HepG2 (cell line): ENCODE data around the gene CYB5R3. TPM values are rescaled to one million over a fixed set of nuclear protein-coding genes. Genes with fewer than 3 reads are reported as not detected.

Source experiments
- CBFB ChIP-seq: sonication (generic); formaldehyde crosslinking; IDR thresholded peaks from 2 replicates; pipeline ENCODE4 v1.4.0; 2020; ENCODE audit warnings: missing genetic modification reagents
- CREB1 ChIP-seq, 2 experiments: fragments of 450-650 bp in 1 of 2; IDR thresholded peaks; 2 replicates each; pipeline ENCODE4 v1.6.1; 2016 to 2017; ENCODE audit warnings: control low read depth in 1 of 2, mild to moderate bottlenecking in 1 of 2, missing compliant biosample characterization in 1 of 2, missing genetic modification characterization in 1 of 2
- ETV5 ChIP-seq: IDR thresholded peaks from 2 replicates; pipeline ENCODE4 v1.6.1; 2018; ENCODE audit warnings: missing biosample characterization, missing genetic modification reagents, inconsistent platforms, borderline replicate concordance
- GATA4 ChIP-seq: sonication (generic); IDR thresholded peaks from 2 replicates; pipeline ENCODE4 v1.6.1; 2016; ENCODE audit warnings: antibody characterized with exemption, low read depth, borderline replicate concordance
- HMG20B ChIP-seq: conservative IDR thresholded peaks from 2 replicates; pipeline ENCODE4 v1.6.1; 2016; ENCODE audit warnings: missing genetic modification reagents, missing compliant biosample characterization
- HNF4A ChIP-seq: sonication (generic); formaldehyde crosslinking; IDR thresholded peaks from 2 replicates; pipeline ENCODE4 v1.4.0; 2020; ENCODE audit warnings: missing genetic modification reagents
- KDM3A ChIP-seq: IDR thresholded peaks from 2 replicates; pipeline ENCODE4 v1.6.1; 2018; ENCODE audit warnings: low read depth, missing compliant biosample characterization
- KDM5B ChIP-seq: sonication (generic); formaldehyde crosslinking; IDR thresholded peaks from 2 replicates; pipeline ENCODE4 v1.4.0; 2020; ENCODE audit warnings: missing genetic modification reagents, mild to moderate bottlenecking, borderline replicate concordance
- KLF6 ChIP-seq: IDR thresholded peaks from 2 replicates; pipeline ENCODE4 v1.8.0; 2016; ENCODE audit warnings: missing biosample characterization, missing genetic modification reagents
- NBN ChIP-seq: fragments of 450-650 bp; conservative IDR thresholded peaks from 2 replicates; pipeline ENCODE4 v1.6.1; 2017
- ONECUT2 ChIP-seq: sonication (generic); formaldehyde crosslinking; IDR thresholded peaks from 2 replicates; pipeline ENCODE4 v1.4.0; 2020; ENCODE audit warnings: missing genetic modification reagents
- RAD21 ChIP-seq: fragments of 450-650 bp; formaldehyde crosslinking; IDR thresholded peaks from 2 replicates; pipeline ENCODE4 v1.5.0; 2020; ENCODE audit warnings: mild to moderate bottlenecking
- SMARCE1 ChIP-seq: fragments of 450-650 bp; IDR thresholded peaks from 2 replicates; pipeline ENCODE4 v1.6.1; 2017; ENCODE audit warnings: borderline replicate concordance
- TBX3 ChIP-seq: fragments of 450-650 bp; IDR thresholded peaks from 2 replicates; pipeline ENCODE4 v1.6.1; 2017; ENCODE audit warnings: antibody characterized with exemption, mild to moderate bottlenecking, inconsistent platforms, borderline replicate concordance
- TOPORS ChIP-seq: sonication (generic); formaldehyde crosslinking; IDR thresholded peaks from 2 replicates; pipeline ENCODE4 v1.8.0; 2023; ENCODE audit warnings: mild to moderate bottlenecking, missing genetic modification reagents
- YEATS2 ChIP-seq: sonication (generic); formaldehyde crosslinking; IDR thresholded peaks from 2 replicates; pipeline ENCODE4 v1.4.0; 2020; ENCODE audit warnings: missing genetic modification reagents, borderline replicate concordance
- ZBTB20 ChIP-seq: sonication (generic); formaldehyde crosslinking; IDR thresholded peaks from 2 replicates; pipeline ENCODE4 v1.8.1; 2023; ENCODE audit warnings: missing genetic modification reagents, low read depth, mild to moderate bottlenecking, borderline replicate concordance
- ZBTB38 ChIP-seq: sonication (generic); formaldehyde crosslinking; IDR thresholded peaks from 2 replicates; pipeline ENCODE4 v1.5.1; 2020; ENCODE audit warnings: mild to moderate bottlenecking, missing genetic modification reagents
- ZC3H13 ChIP-seq: sonication (generic); formaldehyde crosslinking; IDR thresholded peaks from 2 replicates; pipeline ENCODE4 v1.8.1; 2023; ENCODE audit warnings: mild to moderate bottlenecking, missing genetic modification reagents, moderate library complexity
- ZNF143 ChIP-seq: sonication (generic); formaldehyde crosslinking; IDR thresholded peaks from 2 replicates; pipeline ENCODE4 v1.4.0; 2020; ENCODE audit warnings: missing genetic modification reagents
- ZNF282 ChIP-seq: fragments of 450-650 bp; IDR thresholded peaks from 2 replicates; pipeline ENCODE4 v1.6.1; 2018; ENCODE audit not compliant: partially characterized antibody
- ZNF350 ChIP-seq: sonication (generic); formaldehyde crosslinking; IDR thresholded peaks from 2 replicates; pipeline ENCODE4 v1.4.0; 2020; ENCODE audit warnings: mild to moderate bottlenecking, low read depth, missing genetic modification reagents, borderline replicate concordance
- ZNF569 ChIP-seq: sonication (generic); formaldehyde crosslinking; IDR thresholded peaks from 2 replicates; pipeline ENCODE4 v1.5.0; 2020; ENCODE audit warnings: mild to moderate bottlenecking, missing genetic modification reagents, moderate library complexity, borderline replicate concordance
- ZNF616 ChIP-seq: sonication (generic); formaldehyde crosslinking; IDR thresholded peaks from 2 replicates; pipeline ENCODE4 v1.5.0; 2020; ENCODE audit warnings: low read depth, mild to moderate bottlenecking, missing genetic modification reagents
- polyA plus RNA-seq, 8 experiments: library from polyadenylated mRNA; depleted of rRNA in 3 of 8; stranded (reverse) in 7 of 8; unstranded in 1 of 8; fragments of >200 nt; fragmentation: Illumina TruSeq in 4 of 8; extraction: Trizol in 4 of 8; gene quantifications; 2 replicates each; pipeline versions ENCODE4 v1.2.1 to v1.2.3, GENCODE V29; 2011 to 2016; ENCODE audit warnings: low read depth in 4 of 8, missing spikeins in 1 of 8, mixed read lengths in 1 of 8; ENCODE audit not compliant: insufficient read depth in 1 of 8
- total RNA-seq, 5 experiments: library from RNA; depleted of rRNA; stranded (reverse); fragments of >200 nt; fragmentation: Illumina TruSeq; extraction: Trizol; gene quantifications; 2 replicates each; pipeline ENCODE4 v1.2.3, GENCODE V29; 2016; ENCODE audit warnings: low read depth in 1 of 5
- TF ChIP-seq, protein P1 (sequence below): sonication (generic); formaldehyde crosslinking; IDR thresholded peaks from 2 replicates; pipeline ENCODE4 v1.4.0; 2020; ENCODE audit warnings: missing genetic modification reagents, borderline replicate concordance
- TF ChIP-seq, protein P2 (sequence below): sonication (generic); formaldehyde crosslinking; conservative IDR thresholded peaks from 2 replicates; pipeline ENCODE4 v1.5.0; 2020; ENCODE audit warnings: missing genetic modification reagents
- TF ChIP-seq, protein P3 (sequence below), 2 experiments: sonication (generic) in 1 of 2; formaldehyde crosslinking in 1 of 2; IDR thresholded peaks; 2 replicates each; pipeline versions ENCODE4 v1.5.1 to v1.6.1; 2011 to 2020; ENCODE audit warnings: borderline replicate concordance in 1 of 2, low read depth in 1 of 2, low read length in 1 of 2, mild to moderate bottlenecking in 1 of 2, missing genetic modification reagents in 1 of 2, moderate library complexity in 1 of 2

CYB5R3 gene
- total and polyA plus RNA-seq, 2 of the 13 experiments (the other 11 are each of a cell fraction or from before 2014, with no cell fraction given): 32.4 to 305 TPM

DNA sequence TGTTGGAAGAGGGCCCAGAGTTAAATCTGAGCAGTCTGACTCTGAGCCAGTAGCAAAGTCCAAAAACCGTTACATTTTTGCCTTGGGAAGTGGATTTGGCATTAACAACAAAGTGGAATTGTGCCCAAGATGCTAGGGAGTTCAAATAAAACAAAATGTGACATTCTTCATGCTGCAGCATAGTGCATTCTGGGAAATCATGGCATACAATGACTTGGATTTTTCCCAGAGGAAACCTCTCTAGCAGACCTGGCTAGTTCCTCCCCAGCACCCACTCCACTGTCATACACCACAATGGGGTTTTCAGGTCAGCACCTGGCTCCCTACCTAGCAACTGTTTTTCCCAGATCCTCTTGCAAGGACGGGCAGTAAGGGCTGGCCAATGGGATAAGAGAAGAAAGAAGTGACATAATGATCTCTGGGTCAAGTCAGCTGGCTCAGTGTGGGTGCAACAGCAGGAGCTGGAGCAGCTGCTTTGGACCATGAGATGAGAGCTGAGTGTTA lies 24.8 kb upstream of the CYB5R3 start (continued):
- peak; percentile 27; the same call in 1 of the 2 replicates for TF ChIP-seq HNF4A (CRISPR knock-in tag)
- no peak for TF ChIP-seq YEATS2 (CRISPR knock-in tag)
- TF ChIP-seq GATA4: no peak
- TF ChIP-seq RAD21: no peak
- TF ChIP-seq ZC3H13 (CRISPR knock-in tag): no peak
- TF ChIP-seq TBX3: no peak
- no peak for TF ChIP-seq CREB1 (IDR thresholded peaks at IDR 0.05)
- TF ChIP-seq CREB1 (CRISPR knock-in tag; IDR thresholded peaks at IDR 0.05): 0 out of 2 replicates have a peak, but pooled peaks have one; percentile 19
- 0 out of 2 replicates have a peak, but pooled peaks have one; percentile 44 for TF ChIP-seq HMG20B (CRISPR knock-in tag)
- TF ChIP-seq ZBTB38: no peak
- TF ChIP-seq ZNF282: no peak
- no peak for TF ChIP-seq KDM5B
- no peak for TF ChIP-seq ONECUT2 (CRISPR knock-in tag)
- no peak for TF ChIP-seq TOPORS
- TF ChIP-seq ZNF143 (CRISPR knock-in tag): peak; percentile 63
- TF ChIP-seq ZNF569 (CRISPR knock-in tag): no peak
- TF ChIP-seq ZBTB20 (CRISPR knock-in tag): no peak
- TF ChIP-seq CBFB: no peak
- TF ChIP-seq, protein P1, sequence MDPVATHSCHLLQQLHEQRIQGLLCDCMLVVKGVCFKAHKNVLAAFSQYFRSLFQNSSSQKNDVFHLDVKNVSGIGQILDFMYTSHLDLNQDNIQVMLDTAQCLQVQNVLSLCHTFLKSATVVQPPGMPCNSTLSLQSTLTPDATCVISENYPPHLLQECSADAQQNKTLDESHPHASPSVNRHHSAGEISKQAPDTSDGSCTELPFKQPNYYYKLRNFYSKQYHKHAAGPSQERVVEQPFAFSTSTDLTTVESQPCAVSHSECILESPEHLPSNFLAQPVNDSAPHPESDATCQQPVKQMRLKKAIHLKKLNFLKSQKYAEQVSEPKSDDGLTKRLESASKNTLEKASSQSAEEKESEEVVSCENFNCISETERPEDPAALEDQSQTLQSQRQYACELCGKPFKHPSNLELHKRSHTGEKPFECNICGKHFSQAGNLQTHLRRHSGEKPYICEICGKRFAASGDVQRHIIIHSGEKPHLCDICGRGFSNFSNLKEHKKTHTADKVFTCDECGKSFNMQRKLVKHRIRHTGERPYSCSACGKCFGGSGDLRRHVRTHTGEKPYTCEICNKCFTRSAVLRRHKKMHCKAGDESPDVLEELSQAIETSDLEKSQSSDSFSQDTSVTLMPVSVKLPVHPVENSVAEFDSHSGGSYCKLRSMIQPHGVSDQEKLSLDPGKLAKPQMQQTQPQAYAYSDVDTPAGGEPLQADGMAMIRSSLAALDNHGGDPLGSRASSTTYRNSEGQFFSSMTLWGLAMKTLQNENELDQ (CRISPR knock-in tag): no peak
- TF ChIP-seq ZNF616: no peak
- no peak for TF ChIP-seq ZNF350 (CRISPR knock-in tag)
- no peak for TF ChIP-seq SMARCE1
- TF ChIP-seq, protein P2, sequence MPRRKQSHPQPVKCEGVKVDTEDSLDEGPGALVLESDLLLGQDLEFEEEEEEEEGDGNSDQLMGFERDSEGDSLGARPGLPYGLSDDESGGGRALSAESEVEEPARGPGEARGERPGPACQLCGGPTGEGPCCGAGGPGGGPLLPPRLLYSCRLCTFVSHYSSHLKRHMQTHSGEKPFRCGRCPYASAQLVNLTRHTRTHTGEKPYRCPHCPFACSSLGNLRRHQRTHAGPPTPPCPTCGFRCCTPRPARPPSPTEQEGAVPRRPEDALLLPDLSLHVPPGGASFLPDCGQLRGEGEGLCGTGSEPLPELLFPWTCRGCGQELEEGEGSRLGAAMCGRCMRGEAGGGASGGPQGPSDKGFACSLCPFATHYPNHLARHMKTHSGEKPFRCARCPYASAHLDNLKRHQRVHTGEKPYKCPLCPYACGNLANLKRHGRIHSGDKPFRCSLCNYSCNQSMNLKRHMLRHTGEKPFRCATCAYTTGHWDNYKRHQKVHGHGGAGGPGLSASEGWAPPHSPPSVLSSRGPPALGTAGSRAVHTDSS: no peak
- TF ChIP-seq NBN: no peak
- TF ChIP-seq, protein P3, sequence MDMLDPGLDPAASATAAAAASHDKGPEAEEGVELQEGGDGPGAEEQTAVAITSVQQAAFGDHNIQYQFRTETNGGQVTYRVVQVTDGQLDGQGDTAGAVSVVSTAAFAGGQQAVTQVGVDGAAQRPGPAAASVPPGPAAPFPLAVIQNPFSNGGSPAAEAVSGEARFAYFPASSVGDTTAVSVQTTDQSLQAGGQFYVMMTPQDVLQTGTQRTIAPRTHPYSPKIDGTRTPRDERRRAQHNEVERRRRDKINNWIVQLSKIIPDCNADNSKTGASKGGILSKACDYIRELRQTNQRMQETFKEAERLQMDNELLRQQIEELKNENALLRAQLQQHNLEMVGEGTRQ (IDR thresholded peaks at IDR 0.05; ENCODE audit: low read depth, low read length): no peak
- TF ChIP-seq, protein P3 (CRISPR knock-in tag; IDR thresholded peaks at IDR 0.05; ENCODE audit: borderline replicate concordance): no peak
- no peak for TF ChIP-seq KLF6 (CRISPR knock-in tag)
- no peak for TF ChIP-seq ETV5 (CRISPR knock-in tag)
- no peak for TF ChIP-seq KDM3A (CRISPR knock-in tag)
